Stromal cell of bone marrow (primary cell): ENCODE measurements around the gene SUPT7L.
A peak's percentile ranks its signal among the peaks of the same experiment; 100 is the strongest.
"Not testable (repeated sequence)": the region's sequence is repeated elsewhere in the genome, so short reads cannot be mapped to it uniquely, and the experiment has no call there.

Source experiments
- DNase-seq: peaks from one replicate; pipeline ENCODE4 v3.0.0-alpha.2; 2012; ENCODE audit warnings: low read depth

The SUPT7L gene

GRCh38 chr2:27638037-27638637, 25.3 kb downstream of the SUPT7L start:
- no peak for DNase-seq

- DNase-seq, result no peak
Observed at GRCh38 chr2:27636766-27637165, 26.6 kb downstream of the SUPT7L start.

GRCh38 chr2:27634291-27634690, 29.1 kb downstream of the SUPT7L start:
- DNase-seq, result no peak

GRCh38 chr2:27630257-27630656, 33.2 kb downstream of the SUPT7L start:
- not testable (repeated sequence) for DNase-seq

GRCh38 chr2:27628767-27629709, 34.4 kb downstream of the SUPT7L start, which contains the start of the genes CCDC121 and GPN1:
TSS of gene CCDC121 (minus strand) at chr2:27629012. CDS start at chr2:27627799, 1,213 bp downstream.
TSS of gene GPN1 (plus strand) at chr2:27629050. CDS start at chr2:27629059, 9 bp downstream.
- DNase-seq, result peak; percentile 91

- peak; percentile 65 for DNase-seq
Observed at GRCh38 chr2:27627963-27628766, 35.2 kb downstream of the SUPT7L start.

- not testable (repeated sequence) for DNase-seq
Observed at GRCh38 chr2:27626921-27627320, 36.5 kb downstream of the SUPT7L start.

GRCh38 chr2:27626323-27626722, 37.1 kb downstream of the SUPT7L start:
- DNase-seq, result not testable (repeated sequence)

GRCh38 chr2:27624943-27625342, 38.5 kb downstream of the SUPT7L start:
- DNase-seq, result no peak

- DNase-seq, result no peak
Observed at GRCh38 chr2:27622921-27623384, 40.5 kb downstream of the SUPT7L start.

GRCh38 chr2:27621524-27621923, 41.9 kb downstream of the SUPT7L start:
- DNase-seq, result no peak

GRCh38 chr2:27615316-27615715, 48.1 kb downstream of the SUPT7L start:
- no peak for DNase-seq

GRCh38 chr2:27613985-27614384, 49.4 kb downstream of the SUPT7L start:
- DNase-seq, result no peak

- peak; percentile 56 for DNase-seq
Observed at GRCh38 chr2:27606611-27607010, 56.8 kb downstream of the SUPT7L start.
